SU-DHL-6 (cell line): Measurements from ENCODE around the gene HOXA7.

Experiments
- EZH2phosphoT487 ChIP-seq: fragments of 200-600 bp; sonication (generic), shearing (Covaris generic); conservative IDR thresholded peaks from 2 replicates; pipeline ENCODE4 v1.6.1; 2018; ENCODE audit warnings: mild to moderate bottlenecking, antibody characterized with exemption, low read length, moderate library complexity, mixed read lengths
- TF ChIP-seq, protein P1 (sequence below): fragments of 200-600 bp; sonication (generic); IDR thresholded peaks from one replicate; pipeline ENCODE4 v1.5.1; 2017; ENCODE audit warnings: antibody characterized with exemption, mild to moderate bottlenecking, low read length, moderate library complexity; ENCODE audit not compliant: insufficient read depth, poor library complexity, severe bottlenecking

DNA sequence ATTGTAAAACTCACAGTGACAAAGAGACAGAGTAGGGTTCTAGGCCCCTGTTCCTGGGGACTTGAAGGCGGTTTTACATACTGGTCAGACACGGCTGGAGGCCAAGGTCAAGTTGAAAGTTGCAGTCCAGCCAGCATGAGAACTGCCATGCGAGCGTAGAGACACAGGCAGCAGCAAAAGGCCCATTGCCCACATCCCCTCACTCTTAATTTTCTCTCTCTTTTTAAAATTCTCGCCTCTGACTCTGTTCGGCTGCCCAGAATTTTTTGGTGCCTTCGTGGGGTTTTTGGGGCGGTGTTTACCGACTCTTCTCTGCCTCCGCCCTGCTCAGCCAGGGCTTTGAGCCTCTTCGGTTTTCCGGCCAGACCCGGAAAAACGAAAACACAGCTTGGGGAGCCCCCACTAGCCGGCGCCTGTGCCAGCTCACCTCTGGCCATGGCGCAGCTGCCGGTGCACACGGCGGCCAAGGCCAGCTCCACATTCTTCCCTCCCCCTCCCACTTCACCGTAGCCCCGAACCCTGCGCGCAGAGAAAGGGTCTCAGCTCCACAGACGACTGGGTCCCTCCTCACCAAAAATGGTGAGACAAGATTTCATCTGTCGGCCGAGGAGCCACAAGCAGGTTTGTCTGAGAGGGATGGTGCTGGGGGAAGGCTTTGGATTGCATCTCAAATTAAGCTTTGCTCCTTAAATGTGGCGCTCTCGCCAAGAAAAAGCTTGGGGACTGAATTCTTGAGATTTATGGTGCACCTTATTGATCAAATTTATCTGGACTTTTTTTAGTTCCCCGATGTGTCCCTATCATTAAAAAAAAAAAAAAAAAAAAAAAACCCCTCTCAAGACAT, 45.8 kb upstream of the HOXA7 start:
- TF ChIP-seq, protein P1, sequence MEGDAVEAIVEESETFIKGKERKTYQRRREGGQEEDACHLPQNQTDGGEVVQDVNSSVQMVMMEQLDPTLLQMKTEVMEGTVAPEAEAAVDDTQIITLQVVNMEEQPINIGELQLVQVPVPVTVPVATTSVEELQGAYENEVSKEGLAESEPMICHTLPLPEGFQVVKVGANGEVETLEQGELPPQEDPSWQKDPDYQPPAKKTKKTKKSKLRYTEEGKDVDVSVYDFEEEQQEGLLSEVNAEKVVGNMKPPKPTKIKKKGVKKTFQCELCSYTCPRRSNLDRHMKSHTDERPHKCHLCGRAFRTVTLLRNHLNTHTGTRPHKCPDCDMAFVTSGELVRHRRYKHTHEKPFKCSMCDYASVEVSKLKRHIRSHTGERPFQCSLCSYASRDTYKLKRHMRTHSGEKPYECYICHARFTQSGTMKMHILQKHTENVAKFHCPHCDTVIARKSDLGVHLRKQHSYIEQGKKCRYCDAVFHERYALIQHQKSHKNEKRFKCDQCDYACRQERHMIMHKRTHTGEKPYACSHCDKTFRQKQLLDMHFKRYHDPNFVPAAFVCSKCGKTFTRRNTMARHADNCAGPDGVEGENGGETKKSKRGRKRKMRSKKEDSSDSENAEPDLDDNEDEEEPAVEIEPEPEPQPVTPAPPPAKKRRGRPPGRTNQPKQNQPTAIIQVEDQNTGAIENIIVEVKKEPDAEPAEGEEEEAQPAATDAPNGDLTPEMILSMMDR, result no peak
- no peak for TF ChIP-seq EZH2phosphoT487
